ENCODE results near the gene ALDOB.
A peak's percentile ranks its signal among the peaks of the same experiment; 100 is the strongest.
"Not testable (repeated sequence)": the region's sequence is repeated elsewhere in the genome, so short reads cannot be mapped to it uniquely, and the experiment has no call there.

ALDOB gene

DNA sequence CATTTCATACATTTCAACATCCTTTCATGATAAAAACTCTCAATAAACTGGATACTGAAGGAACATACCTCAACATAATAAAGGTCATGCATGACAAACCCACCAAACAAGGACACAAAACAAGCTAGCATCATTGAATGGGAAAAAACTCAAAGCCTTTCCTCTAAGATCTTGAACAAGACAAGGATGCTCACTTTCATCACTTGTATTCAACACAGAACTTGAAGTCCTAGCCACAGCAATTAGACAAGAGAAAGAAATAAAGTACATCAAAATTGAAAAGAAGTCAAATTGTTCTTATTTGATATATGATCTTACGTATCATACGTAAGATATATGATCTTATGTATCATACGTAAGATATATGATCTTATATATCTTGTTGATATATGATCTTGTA is 42.4 kb downstream of the ALDOB start:
- TF ChIP-seq, protein P1, sequence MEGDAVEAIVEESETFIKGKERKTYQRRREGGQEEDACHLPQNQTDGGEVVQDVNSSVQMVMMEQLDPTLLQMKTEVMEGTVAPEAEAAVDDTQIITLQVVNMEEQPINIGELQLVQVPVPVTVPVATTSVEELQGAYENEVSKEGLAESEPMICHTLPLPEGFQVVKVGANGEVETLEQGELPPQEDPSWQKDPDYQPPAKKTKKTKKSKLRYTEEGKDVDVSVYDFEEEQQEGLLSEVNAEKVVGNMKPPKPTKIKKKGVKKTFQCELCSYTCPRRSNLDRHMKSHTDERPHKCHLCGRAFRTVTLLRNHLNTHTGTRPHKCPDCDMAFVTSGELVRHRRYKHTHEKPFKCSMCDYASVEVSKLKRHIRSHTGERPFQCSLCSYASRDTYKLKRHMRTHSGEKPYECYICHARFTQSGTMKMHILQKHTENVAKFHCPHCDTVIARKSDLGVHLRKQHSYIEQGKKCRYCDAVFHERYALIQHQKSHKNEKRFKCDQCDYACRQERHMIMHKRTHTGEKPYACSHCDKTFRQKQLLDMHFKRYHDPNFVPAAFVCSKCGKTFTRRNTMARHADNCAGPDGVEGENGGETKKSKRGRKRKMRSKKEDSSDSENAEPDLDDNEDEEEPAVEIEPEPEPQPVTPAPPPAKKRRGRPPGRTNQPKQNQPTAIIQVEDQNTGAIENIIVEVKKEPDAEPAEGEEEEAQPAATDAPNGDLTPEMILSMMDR (conservative IDR thresholded peaks at IDR 0.05; ENCODE audit: low read depth): no peak
- H3K27ac ChIP-seq: no peak overlapping the region
- no peak for DNase-seq (ENCODE audit: low spot score)
- POLR2A ChIA-PET (ENCODE audit: low non-redundant PET): no interaction called here
- CTCF ChIA-PET: no interaction called here

DNA sequence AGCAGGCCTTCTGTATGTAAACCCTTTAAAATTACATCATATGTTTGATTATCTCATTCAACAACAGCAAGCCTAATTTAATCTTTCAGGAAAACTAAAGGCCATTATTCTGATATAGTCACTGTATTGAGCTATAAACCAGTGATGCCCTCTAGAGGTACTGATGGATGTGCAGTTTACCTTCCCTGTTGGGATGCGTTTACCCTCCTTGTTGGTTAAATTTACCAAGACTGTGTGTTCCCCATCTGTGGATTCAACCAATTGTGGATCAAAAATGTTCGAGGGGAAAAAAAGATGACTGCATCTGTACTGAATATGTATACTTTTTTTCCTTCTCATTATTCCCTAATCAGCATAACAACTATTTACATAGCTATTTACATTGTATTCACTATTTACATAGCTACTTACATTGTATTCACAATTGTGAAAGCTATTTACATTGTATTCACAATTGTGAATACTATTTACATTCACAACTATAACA is 47.0 kb downstream of the ALDOB start:
- POLR2A ChIA-PET (ENCODE audit: low non-redundant PET): interaction anchor here (1.2 kb wide), 1 partner anchor 10 kb away, joined by 6 read pairs; the partner anchor contains the start of genes MRPL50 and ZNF189
- H3K27ac ChIP-seq: no peak overlapping the region
- TF ChIP-seq, protein P1 (conservative IDR thresholded peaks at IDR 0.05; ENCODE audit: low read depth): no peak
- no peak for DNase-seq (ENCODE audit: low spot score)
- CTCF ChIA-PET: interaction anchor here (0.5 to 2.2 kb wide), 11 partner anchors 10 to 1819 kb away, joined by 3 to 9 read pairs (median 4); partner anchors contain the start of genes MRPL50 and ZNF189

- peak; percentile 35 for DNase-seq (ENCODE audit: low spot score)
- CTCF ChIA-PET: interaction anchor here (0.5 to 2.2 kb wide), 10 partner anchors 10 to 787 kb away, joined by 3 to 9 read pairs (median 4); partner anchors contain the start of genes MRPL50 and ZNF189
- TF ChIP-seq, protein P1 (conservative IDR thresholded peaks at IDR 0.05; ENCODE audit: low read depth): peak; percentile 83
- POLR2A ChIA-PET (ENCODE audit: low non-redundant PET): no interaction called here
- H3K27ac ChIP-seq: no peak overlapping the region
Observed at GRCh38 chr9:101387871-101388506, 47.6 kb downstream of the ALDOB start.

DNA sequence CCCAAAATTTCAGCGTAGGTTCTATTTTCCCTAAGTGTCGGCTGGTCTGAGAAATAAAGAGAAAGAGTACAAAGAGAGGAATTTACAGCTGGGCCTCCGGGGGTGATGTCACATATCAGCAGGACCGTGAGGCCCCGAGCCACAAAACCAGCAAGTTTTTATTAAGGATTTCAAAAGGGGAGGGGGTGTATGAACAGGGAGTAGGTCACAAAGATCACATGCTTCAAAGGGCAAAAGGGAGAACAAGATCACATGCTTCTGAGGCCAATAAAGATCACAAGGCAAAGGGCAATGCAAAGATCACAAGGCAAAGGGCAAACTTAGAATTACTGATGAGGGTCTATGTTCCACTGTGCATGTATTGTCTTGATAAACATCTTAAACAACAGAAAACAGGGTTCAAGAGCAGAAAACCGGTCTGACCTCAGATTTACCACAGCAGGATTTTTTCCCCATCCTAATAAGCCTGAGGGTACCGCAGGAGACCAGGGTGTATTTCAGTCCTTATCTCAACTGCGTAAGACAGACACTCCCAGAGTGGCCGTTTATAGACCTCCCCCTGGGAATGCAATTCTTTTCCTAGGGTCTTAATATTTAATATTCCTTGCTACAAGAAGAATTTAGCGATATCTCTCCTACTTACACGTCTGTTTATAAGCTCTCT is 50.6 kb downstream of the ALDOB start, which contains the start of gene BAAT:
Gene BAAT, minus strand, starts transcription at position 134 of the 664 bp plus-strand sequence. CDS start 13,602 bp downstream, outside the sequence.
- DNase-seq (ENCODE audit: low spot score); H3K27ac ChIP-seq; CTCF ChIA-PET; POLR2A ChIA-PET (ENCODE audit: low non-redundant PET): not testable (repeated sequence)

GRCh38 chr9:101383361-101383760 is 52.2 kb downstream of the ALDOB start:
- CTCF ChIA-PET: interaction anchor here (0.5 kb wide), 1 partner anchor 8 kb away, joined by 4 read pairs; no protein-coding TSS in a partner anchor
- POLR2A ChIA-PET (ENCODE audit: low non-redundant PET): no interaction called here
- no peak for DNase-seq (ENCODE audit: low spot score)
- H3K27ac ChIP-seq: no peak overlapping the region
- TF ChIP-seq, protein P1 (conservative IDR thresholded peaks at IDR 0.05; ENCODE audit: low read depth): no peak

DNA sequence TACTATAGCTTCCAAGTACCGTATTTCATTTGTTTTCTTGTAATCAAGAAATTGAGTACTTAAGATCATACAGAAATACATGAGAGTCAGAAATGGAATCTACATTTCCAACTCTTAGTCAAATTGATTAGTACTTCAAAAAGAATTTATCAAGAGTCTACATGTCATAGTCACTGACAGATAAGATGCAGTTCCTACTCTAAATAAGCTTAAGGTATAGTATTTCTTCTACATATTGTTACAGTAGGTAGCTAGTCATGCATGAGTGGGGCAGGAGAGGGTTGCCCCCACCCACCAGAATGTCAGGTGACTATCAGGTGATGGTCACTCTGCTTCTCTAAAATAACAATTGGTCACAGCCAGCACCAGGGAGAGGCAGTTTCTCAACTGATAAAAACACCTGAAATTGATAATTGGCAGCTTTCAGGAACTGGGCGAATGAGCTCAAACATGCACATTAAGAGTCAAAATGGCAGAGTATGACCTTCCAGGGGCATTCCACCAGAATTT is 53.7 kb downstream of the ALDOB start:
- H3K27ac ChIP-seq: no peak overlapping the region
- ChIA-PET CTCF (no interaction called here), POLR2A (ENCODE audit: low non-redundant PET) (no interaction called here)
- TF ChIP-seq, protein P1 (conservative IDR thresholded peaks at IDR 0.05; ENCODE audit: low read depth): no peak
- no peak for DNase-seq (ENCODE audit: low spot score)
